ENCODE results near the gene DOCK2. TPM values are rescaled to one million over a fixed set of nuclear protein-coding genes. Genes with fewer than 3 reads are reported as not detected.
A peak's percentile ranks its signal among the peaks of the same experiment; 100 is the strongest.

DOCK2 gene
- total RNA-seq, 1 experiment from 2014 or later: 4.6 TPM

DNA sequence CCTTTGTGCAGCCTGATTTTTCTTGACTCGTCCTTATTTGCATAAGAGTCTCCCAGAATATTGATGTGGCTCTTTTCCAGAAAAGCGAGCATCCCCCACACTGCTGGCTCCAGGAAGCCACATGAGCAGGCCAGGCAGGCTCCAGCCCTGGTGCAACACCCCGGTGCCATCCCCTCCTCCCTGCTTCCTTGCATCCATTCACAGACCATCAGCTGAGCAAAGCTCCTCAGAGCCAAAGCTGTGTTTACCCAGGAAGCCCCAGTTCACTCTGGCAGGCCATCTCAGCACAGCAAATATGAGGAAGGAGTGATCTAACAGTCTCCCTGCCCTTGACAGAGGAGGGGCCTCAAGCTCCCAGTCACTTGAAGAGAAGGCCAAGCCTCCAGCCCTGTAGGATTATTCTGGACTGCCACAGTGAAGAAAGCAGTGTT is 308.8 kb downstream of the DOCK2 start:
- Mint-ChIP-seq H3K4me3 (no peak overlapping the region), H3K9me3 (no peaks in the 10 kb centered on the region), H3K27ac (no peak overlapping the region), H3K4me1 (peaks cover 19% of the 10 kb centered on the region), H3K27me3 (ENCODE audit: low read depth) (no peaks in the 10 kb centered on the region; the same call in 1 of the 2 replicates), H3K36me3 (no peaks in the 10 kb centered on the region)
- TF ChIP-seq ATF1 (CRISPR knock-in tag; IDR thresholded peaks at IDR 0.05): no peak
- no peak for TF ChIP-seq RORB (CRISPR knock-in tag; IDR thresholded peaks at IDR 0.05)
- TF ChIP-seq, protein P1, sequence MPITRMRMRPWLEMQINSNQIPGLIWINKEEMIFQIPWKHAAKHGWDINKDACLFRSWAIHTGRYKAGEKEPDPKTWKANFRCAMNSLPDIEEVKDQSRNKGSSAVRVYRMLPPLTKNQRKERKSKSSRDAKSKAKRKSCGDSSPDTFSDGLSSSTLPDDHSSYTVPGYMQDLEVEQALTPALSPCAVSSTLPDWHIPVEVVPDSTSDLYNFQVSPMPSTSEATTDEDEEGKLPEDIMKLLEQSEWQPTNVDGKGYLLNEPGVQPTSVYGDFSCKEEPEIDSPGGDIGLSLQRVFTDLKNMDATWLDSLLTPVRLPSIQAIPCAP (CRISPR knock-in tag; IDR thresholded peaks at IDR 0.05): no peak
- TF ChIP-seq, protein P2, sequence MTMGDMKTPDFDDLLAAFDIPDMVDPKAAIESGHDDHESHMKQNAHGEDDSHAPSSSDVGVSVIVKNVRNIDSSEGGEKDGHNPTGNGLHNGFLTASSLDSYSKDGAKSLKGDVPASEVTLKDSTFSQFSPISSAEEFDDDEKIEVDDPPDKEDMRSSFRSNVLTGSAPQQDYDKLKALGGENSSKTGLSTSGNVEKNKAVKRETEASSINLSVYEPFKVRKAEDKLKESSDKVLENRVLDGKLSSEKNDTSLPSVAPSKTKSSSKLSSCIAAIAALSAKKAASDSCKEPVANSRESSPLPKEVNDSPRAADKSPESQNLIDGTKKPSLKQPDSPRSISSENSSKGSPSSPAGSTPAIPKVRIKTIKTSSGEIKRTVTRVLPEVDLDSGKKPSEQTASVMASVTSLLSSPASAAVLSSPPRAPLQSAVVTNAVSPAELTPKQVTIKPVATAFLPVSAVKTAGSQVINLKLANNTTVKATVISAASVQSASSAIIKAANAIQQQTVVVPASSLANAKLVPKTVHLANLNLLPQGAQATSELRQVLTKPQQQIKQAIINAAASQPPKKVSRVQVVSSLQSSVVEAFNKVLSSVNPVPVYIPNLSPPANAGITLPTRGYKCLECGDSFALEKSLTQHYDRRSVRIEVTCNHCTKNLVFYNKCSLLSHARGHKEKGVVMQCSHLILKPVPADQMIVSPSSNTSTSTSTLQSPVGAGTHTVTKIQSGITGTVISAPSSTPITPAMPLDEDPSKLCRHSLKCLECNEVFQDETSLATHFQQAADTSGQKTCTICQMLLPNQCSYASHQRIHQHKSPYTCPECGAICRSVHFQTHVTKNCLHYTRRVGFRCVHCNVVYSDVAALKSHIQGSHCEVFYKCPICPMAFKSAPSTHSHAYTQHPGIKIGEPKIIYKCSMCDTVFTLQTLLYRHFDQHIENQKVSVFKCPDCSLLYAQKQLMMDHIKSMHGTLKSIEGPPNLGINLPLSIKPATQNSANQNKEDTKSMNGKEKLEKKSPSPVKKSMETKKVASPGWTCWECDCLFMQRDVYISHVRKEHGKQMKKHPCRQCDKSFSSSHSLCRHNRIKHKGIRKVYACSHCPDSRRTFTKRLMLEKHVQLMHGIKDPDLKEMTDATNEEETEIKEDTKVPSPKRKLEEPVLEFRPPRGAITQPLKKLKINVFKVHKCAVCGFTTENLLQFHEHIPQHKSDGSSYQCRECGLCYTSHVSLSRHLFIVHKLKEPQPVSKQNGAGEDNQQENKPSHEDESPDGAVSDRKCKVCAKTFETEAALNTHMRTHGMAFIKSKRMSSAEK (CRISPR knock-in tag; IDR thresholded peaks at IDR 0.05; ENCODE audit: borderline replicate concordance): no peak
- TF ChIP-seq ERG (CRISPR knock-in tag; IDR thresholded peaks at IDR 0.05): no peak
- no peak for TF ChIP-seq ESRRA (CRISPR knock-in tag; IDR thresholded peaks at IDR 0.05; ENCODE audit: borderline replicate concordance)
- TF ChIP-seq RELA (CRISPR knock-in tag; IDR thresholded peaks at IDR 0.05; ENCODE audit: borderline replicate concordance): no peak
- no peak for TF ChIP-seq CDX4 (CRISPR knock-in tag; IDR thresholded peaks at IDR 0.05; ENCODE audit: borderline replicate concordance)
- no peak for TF ChIP-seq ZNF416 (CRISPR knock-in tag; IDR thresholded peaks at IDR 0.05)
- no peak for TF ChIP-seq GTF2I (CRISPR knock-in tag; conservative IDR thresholded peaks at IDR 0.05)
- no peak for TF ChIP-seq NFYB (CRISPR knock-in tag; conservative IDR thresholded peaks at IDR 0.05; ENCODE audit: low read depth)
- TF ChIP-seq, protein P3, sequence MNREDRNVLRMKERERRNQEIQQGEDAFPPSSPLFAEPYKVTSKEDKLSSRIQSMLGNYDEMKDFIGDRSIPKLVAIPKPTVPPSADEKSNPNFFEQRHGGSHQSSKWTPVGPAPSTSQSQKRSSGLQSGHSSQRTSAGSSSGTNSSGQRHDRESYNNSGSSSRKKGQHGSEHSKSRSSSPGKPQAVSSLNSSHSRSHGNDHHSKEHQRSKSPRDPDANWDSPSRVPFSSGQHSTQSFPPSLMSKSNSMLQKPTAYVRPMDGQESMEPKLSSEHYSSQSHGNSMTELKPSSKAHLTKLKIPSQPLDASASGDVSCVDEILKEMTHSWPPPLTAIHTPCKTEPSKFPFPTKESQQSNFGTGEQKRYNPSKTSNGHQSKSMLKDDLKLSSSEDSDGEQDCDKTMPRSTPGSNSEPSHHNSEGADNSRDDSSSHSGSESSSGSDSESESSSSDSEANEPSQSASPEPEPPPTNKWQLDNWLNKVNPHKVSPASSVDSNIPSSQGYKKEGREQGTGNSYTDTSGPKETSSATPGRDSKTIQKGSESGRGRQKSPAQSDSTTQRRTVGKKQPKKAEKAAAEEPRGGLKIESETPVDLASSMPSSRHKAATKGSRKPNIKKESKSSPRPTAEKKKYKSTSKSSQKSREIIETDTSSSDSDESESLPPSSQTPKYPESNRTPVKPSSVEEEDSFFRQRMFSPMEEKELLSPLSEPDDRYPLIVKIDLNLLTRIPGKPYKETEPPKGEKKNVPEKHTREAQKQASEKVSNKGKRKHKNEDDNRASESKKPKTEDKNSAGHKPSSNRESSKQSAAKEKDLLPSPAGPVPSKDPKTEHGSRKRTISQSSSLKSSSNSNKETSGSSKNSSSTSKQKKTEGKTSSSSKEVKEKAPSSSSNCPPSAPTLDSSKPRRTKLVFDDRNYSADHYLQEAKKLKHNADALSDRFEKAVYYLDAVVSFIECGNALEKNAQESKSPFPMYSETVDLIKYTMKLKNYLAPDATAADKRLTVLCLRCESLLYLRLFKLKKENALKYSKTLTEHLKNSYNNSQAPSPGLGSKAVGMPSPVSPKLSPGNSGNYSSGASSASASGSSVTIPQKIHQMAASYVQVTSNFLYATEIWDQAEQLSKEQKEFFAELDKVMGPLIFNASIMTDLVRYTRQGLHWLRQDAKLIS (CRISPR knock-in tag; IDR thresholded peaks at IDR 0.05; ENCODE audit: borderline replicate concordance): no peak
- no peak for TF ChIP-seq FOXK1 (CRISPR knock-in tag; IDR thresholded peaks at IDR 0.05)
- TF ChIP-seq ZSCAN18 (CRISPR knock-in tag; IDR thresholded peaks at IDR 0.05): no peak
- no peak for TF ChIP-seq TEAD4 (CRISPR knock-in tag; IDR thresholded peaks at IDR 0.05)
- TF ChIP-seq ZNF423 (CRISPR knock-in tag; IDR thresholded peaks at IDR 0.05): no peak
- peak; percentile 16 for DNase-seq (ENCODE audit: low spot score)
- ChIA-PET POLR2A (no interaction called here), CTCF (interaction anchor here (1.1 to 2.4 kb wide), 4 partner anchors 26 to 238 kb away, joined by 3 to 13 read pairs (median 5); partner anchors contain the start of gene INSYN2B)
- ATAC-seq: peak; percentile 80

All from WTC11 (cell line).